Transverse colon (tissue), 4 donors: ENCODE data around the gene KIF14. TPM values are rescaled to one million over a fixed set of nuclear protein-coding genes. Genes with fewer than 3 reads are reported as not detected.

Experiments used
- DNase-seq: peaks from one replicate; pipeline ENCODE4 v3.0.0-alpha.2; 2019
- H3K27ac ChIP-seq, 4 donors: fragments of 200-600 bp; sonication (generic); 2 replicates each; pipeline ENCODE4 v1.5.1; 2016 to 2018; ENCODE audit warnings: inconsistent platforms in 4 of 4
- H3K27me3 ChIP-seq: fragments of 200-600 bp; sonication (generic); 2 replicates; pipeline ENCODE4 v1.5.1; 2017; ENCODE audit warnings: inconsistent platforms
- H3K36me3 ChIP-seq, 4 donors: fragments of 200-600 bp; sonication (generic); 2 replicates each; pipeline ENCODE4 v1.5.1; 2017 to 2019; ENCODE audit warnings: inconsistent platforms in 4 of 4
- H3K4me1 ChIP-seq, 4 donors: fragments of 200-600 bp; sonication (generic); 2 replicates each; pipeline ENCODE4 v1.5.1; 2017 to 2020; ENCODE audit warnings: inconsistent platforms in 4 of 4
- H3K4me3 ChIP-seq, 4 donors: fragments of 200-600 bp; sonication (generic); 1 replicate in 1 of 4; 2 replicates in 3 of 4; pipeline versions ENCODE4 v1.5.1 to v1.6.1; 2017 to 2019; ENCODE audit warnings: inconsistent platforms in 4 of 4
- H3K9me3 ChIP-seq, 2 donors: fragments of 200-600 bp; sonication (generic); 2 replicates each; pipeline ENCODE4 v1.5.1; 2017 to 2019; ENCODE audit warnings: inconsistent platforms in 2 of 2
- CTCF ChIP-seq, 5 experiments: fragments of 200-600 bp in 3 of 5; fragments of 450-650 bp in 2 of 5; sonication (generic) in 3 of 5; IDR thresholded peaks; 1 replicate in 2 of 5; 2 replicates in 3 of 5; pipeline ENCODE4 v1.5.1; 2016 to 2017; ENCODE audit warnings: antibody characterized with exemption in 5 of 5, inconsistent platforms in 3 of 5, mild to moderate bottlenecking in 2 of 5, moderate library complexity in 1 of 5
- EP300 ChIP-seq: sonication (generic); formaldehyde crosslinking; IDR thresholded peaks from one replicate; pipeline ENCODE4 v1.6.1; 2017; ENCODE audit warnings: antibody characterized with exemption, low read depth
- POLR2A ChIP-seq: fragments of 450-650 bp; IDR thresholded peaks from one replicate; pipeline ENCODE4 v1.6.1; 2016; ENCODE audit warnings: antibody characterized with exemption, mild to moderate bottlenecking, moderate library complexity
- POLR2AphosphoS5 ChIP-seq, 3 donors: sonication (generic); formaldehyde crosslinking; IDR thresholded peaks; one replicate each; pipeline ENCODE4 v1.6.1; 2016; ENCODE audit warnings: antibody characterized with exemption in 3 of 3
- WGBS, 2 donors: methylation state at CpG; one replicate each; pipeline ENCODE4 v1.1.5; 2018; ENCODE audit warnings: low coverage in 1 of 2; 5-methylcytosine and 5-hydroxymethylcytosine counted together
- in situ Hi-C, 4 donors: fragments of 200-750 bp; cut with MboI; loops; one replicate each; pipeline versions ENCODE4 v1.15.0 to v1.15.1; 2017; ENCODE audit warnings: low sequenced_read_pairs in 3 of 4, low pct_ligation_motif_present in 1 of 4, low pct_unique_long_range_greater_than_20kb in 1 of 4
- intact Hi-C: fragments of 100-400 bp; cut with DNase I; formaldehyde crosslinking; loops from one replicate; pipeline ENCODE4 v1.15.1; 2023; ENCODE audit warnings: low total_unique reads
- total RNA-seq, 4 donors: library from RNA; depleted of rRNA; stranded (reverse); fragments of >200 nt; gene quantifications; one replicate each; pipeline ENCODE4 v1.1.0, GENCODE V29; 2016

The KIF14 gene
- total RNA-seq, 4 donors from 2014 or later, result 0.40 to 0.68 (median 0.64) TPM; not detected in 1

- no peaks in the 10 kb centered on the region for H3K4me1 ChIP-seq
- in situ Hi-C loops (no loop called here), intact Hi-C loops (no loop called here)
- DNase-seq, result no peak
- TF ChIP-seq POLR2AphosphoS5 (IDR thresholded peaks at IDR 0.05) (no peak), EP300 (no peak), POLR2A (no peak), CTCF (IDR thresholded peaks at IDR 0.05) (no peak)
- 92 to 100% methylated on average over 1 of the region's 1 CpG for WGBS, 2 donors
- H3K9me3 ChIP-seq, result no peaks in the 10 kb centered on the region
- no peaks in the 10 kb centered on the region for H3K36me3 ChIP-seq
- no peaks in the 10 kb centered on the region for H3K27me3 ChIP-seq
- no peak overlapping the region for H3K4me3 ChIP-seq
- no peak overlapping the region for H3K27ac ChIP-seq
Measured at GRCh38 chr1:200590001-200590400, 30.6 kb downstream of the KIF14 start.

GRCh38 chr1:200588698-200589097 lies 31.9 kb downstream of the KIF14 start:
- Histone ChIP-seq H3K27me3 (no peaks in the 10 kb centered on the region), H3K4me1 (no peaks in the 10 kb centered on the region), H3K4me3 (no peak overlapping the region), H3K36me3 (no peaks in the 10 kb centered on the region), H3K9me3 (no peaks in the 10 kb centered on the region), H3K27ac (no peak overlapping the region)
- TF ChIP-seq POLR2AphosphoS5 (IDR thresholded peaks at IDR 0.05) (no peak), EP300 (no peak), POLR2A (no peak), CTCF (IDR thresholded peaks at IDR 0.05) (no peak)
- intact Hi-C loops (no loop called here), in situ Hi-C loops (no loop called here)
- DNase-seq, result no peak

- intact Hi-C loops, result no loop called here
- no peak for TF ChIP-seq EP300
- no peak for TF ChIP-seq POLR2A
- no peak for TF ChIP-seq POLR2AphosphoS5 (IDR thresholded peaks at IDR 0.05)
- no peak for TF ChIP-seq CTCF (IDR thresholded peaks at IDR 0.05)
- Histone ChIP-seq H3K27me3 (no peaks in the 10 kb centered on the region), H3K27ac (no peak overlapping the region), H3K36me3 (no peaks in the 10 kb centered on the region), H3K4me1 (no peaks in the 10 kb centered on the region), H3K4me3 (no peak overlapping the region), H3K9me3 (no peaks in the 10 kb centered on the region)
- no peak for DNase-seq
- in situ Hi-C loops, result no loop called here
- WGBS, 2 donors, result 57% methylated on average over 1 of the region's 1 CpG; no CpG with 5 or more reads in 1 of the 2 donors
Measured at GRCh38 chr1:200564319-200564718, 56.2 kb downstream of the KIF14 start.

GRCh38 chr1:200561856-200562214 lies 58.7 kb downstream of the KIF14 start:
- WGBS, 2 donors, result 33 to 40% methylated on average over 1 of the region's 1 CpG
- H3K36me3 ChIP-seq, result no peaks in the 10 kb centered on the region
- no peaks in the 10 kb centered on the region for H3K27me3 ChIP-seq
- intact Hi-C loops, result no loop called here
- no peaks in the 10 kb centered on the region for H3K4me1 ChIP-seq
- DNase-seq, result no peak
- H3K27ac ChIP-seq, result no peak overlapping the region
- in situ Hi-C loops, result no loop called here
- H3K4me3 ChIP-seq, result no peak overlapping the region
- TF ChIP-seq POLR2A, result no peak
- TF ChIP-seq EP300, result no peak
- no peak for TF ChIP-seq POLR2AphosphoS5 (IDR thresholded peaks at IDR 0.05)
- no peak for TF ChIP-seq CTCF (IDR thresholded peaks at IDR 0.05)
- no peaks in the 10 kb centered on the region for H3K9me3 ChIP-seq
